Vagina (tissue), 2 donors: ENCODE data around the gene PLCG1. TPM values are rescaled to one million over a fixed set of nuclear protein-coding genes. Genes with fewer than 3 reads are reported as not detected.

Experiments
- DNase-seq, 2 donors: peaks; one replicate each; pipeline ENCODE4 v3.0.0-alpha.2; 2017; ENCODE audit errors: extremely low spot score in 2 of 2
- H3K27ac ChIP-seq: fragments of 200-600 bp; sonication (generic); one replicate; pipeline ENCODE4 v1.5.1; 2019
- H3K27me3 ChIP-seq: fragments of 200-600 bp; sonication (generic); one replicate; pipeline ENCODE4 v1.5.1; 2019
- H3K36me3 ChIP-seq, 2 donors: fragments of 200-600 bp; sonication (generic); one replicate each; pipeline ENCODE4 v1.5.1; 2017 to 2019
- H3K4me1 ChIP-seq: fragments of 200-600 bp; sonication (generic); one replicate; pipeline ENCODE4 v1.5.1; 2019
- H3K4me3 ChIP-seq, 2 donors: fragments of 200-600 bp; sonication (generic); 1 replicate in 1 of 2; 2 replicates in 1 of 2; pipeline ENCODE4 v1.5.1; 2016 to 2019
- H3K9me3 ChIP-seq: fragments of 200-600 bp; sonication (generic); one replicate; pipeline ENCODE4 v1.5.1; 2019
- POLR2A ChIP-seq, 2 donors: fragments of 450-650 bp; IDR thresholded peaks; one replicate each; pipeline ENCODE4 v1.6.1; 2017; ENCODE audit warnings: antibody characterized with exemption in 2 of 2, mild to moderate bottlenecking in 2 of 2, moderate library complexity in 2 of 2
- POLR2AphosphoS5 ChIP-seq, 2 donors: sonication (generic); formaldehyde crosslinking; IDR thresholded peaks; one replicate each; pipeline ENCODE4 v1.9.0; 2017; ENCODE audit warnings: antibody characterized with exemption in 2 of 2, mild to moderate bottlenecking in 2 of 2, low read depth in 1 of 2; ENCODE audit not compliant: insufficient read depth in 1 of 2
- intact Hi-C: fragments of 100-400 bp; cut with DNase I; formaldehyde crosslinking; loops from one replicate; pipeline ENCODE4 v1.15.1; 2023
- total RNA-seq: library from RNA; depleted of rRNA; stranded (reverse); fragments of >200 nt; gene quantifications from one replicate; pipeline ENCODE4 v1.2.3, GENCODE V29; 2016
- TF ChIP-seq, protein P1 (sequence below), 3 experiments: fragments of 450-650 bp in 2 of 3; fragments of 200-600 bp in 1 of 3; sonication (generic) in 1 of 3; IDR thresholded peaks; one replicate each; pipeline ENCODE4 v1.5.1; 2017 to 2019; ENCODE audit warnings: antibody characterized with exemption in 3 of 3, mild to moderate bottlenecking in 2 of 3, moderate library complexity in 2 of 3

Gene PLCG1
- total RNA-seq, 1 donor from 2014 or later, result 138 TPM

DNA sequence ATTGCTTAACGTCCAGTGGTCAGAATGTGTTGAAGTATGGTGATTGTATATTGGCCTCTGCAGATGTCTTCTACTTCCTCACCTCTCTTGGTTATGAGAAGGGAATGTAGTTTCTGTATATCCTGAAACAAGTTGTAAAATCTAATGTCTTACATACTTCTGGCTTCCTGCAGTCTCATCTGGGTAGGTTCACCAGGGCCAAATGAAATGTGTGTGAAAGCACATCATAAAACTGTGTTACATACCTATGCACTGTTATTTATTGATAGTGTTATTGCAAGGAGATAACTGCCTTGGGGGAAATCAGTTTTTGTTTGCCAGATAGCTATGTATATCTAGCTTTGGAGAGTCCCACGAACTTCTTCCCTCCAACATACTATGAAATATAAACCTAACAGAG is 35.7 kb upstream of the PLCG1 start:
- H3K36me3 ChIP-seq, result peaks cover 0 to 77% of the 10 kb centered on the region in 2 donors
- intact Hi-C loops, result no loop called here

GRCh38 chr20:41108531-41108930 is 28.8 kb upstream of the PLCG1 start:
- no peak for DNase-seq
- TF ChIP-seq, protein P1, sequence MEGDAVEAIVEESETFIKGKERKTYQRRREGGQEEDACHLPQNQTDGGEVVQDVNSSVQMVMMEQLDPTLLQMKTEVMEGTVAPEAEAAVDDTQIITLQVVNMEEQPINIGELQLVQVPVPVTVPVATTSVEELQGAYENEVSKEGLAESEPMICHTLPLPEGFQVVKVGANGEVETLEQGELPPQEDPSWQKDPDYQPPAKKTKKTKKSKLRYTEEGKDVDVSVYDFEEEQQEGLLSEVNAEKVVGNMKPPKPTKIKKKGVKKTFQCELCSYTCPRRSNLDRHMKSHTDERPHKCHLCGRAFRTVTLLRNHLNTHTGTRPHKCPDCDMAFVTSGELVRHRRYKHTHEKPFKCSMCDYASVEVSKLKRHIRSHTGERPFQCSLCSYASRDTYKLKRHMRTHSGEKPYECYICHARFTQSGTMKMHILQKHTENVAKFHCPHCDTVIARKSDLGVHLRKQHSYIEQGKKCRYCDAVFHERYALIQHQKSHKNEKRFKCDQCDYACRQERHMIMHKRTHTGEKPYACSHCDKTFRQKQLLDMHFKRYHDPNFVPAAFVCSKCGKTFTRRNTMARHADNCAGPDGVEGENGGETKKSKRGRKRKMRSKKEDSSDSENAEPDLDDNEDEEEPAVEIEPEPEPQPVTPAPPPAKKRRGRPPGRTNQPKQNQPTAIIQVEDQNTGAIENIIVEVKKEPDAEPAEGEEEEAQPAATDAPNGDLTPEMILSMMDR (IDR thresholded peaks at IDR 0.05), result no peak
- TF ChIP-seq POLR2AphosphoS5 (IDR thresholded peaks at IDR 0.05; ENCODE audit: insufficient read depth in 1 of 2, low read depth in 1 of 2), result no peak
- no peak for TF ChIP-seq POLR2A (IDR thresholded peaks at IDR 0.05)
- Histone ChIP-seq H3K4me3 (no peak overlapping the region), H3K27me3 (no peaks in the 10 kb centered on the region), H3K36me3 (peaks cover 0 to 36% of the 10 kb centered on the region in 2 donors), H3K9me3 (no peaks in the 10 kb centered on the region), H3K27ac (no peak overlapping the region), H3K4me1 (no peaks in the 10 kb centered on the region)
- intact Hi-C loops, result no loop called here

More for the DNA sequence above, 35.7 kb upstream of the PLCG1 start:
- H3K27me3 ChIP-seq, result no peaks in the 10 kb centered on the region
- no peaks in the 10 kb centered on the region for H3K9me3 ChIP-seq
- H3K4me3 ChIP-seq, result no peak overlapping the region
- no peak for DNase-seq
- no peak for TF ChIP-seq POLR2A (IDR thresholded peaks at IDR 0.05)
- TF ChIP-seq POLR2AphosphoS5 (IDR thresholded peaks at IDR 0.05; ENCODE audit: insufficient read depth in 1 of 2, low read depth in 1 of 2), result no peak
- TF ChIP-seq, protein P1 (IDR thresholded peaks at IDR 0.05), result no peak
- no peaks in the 10 kb centered on the region for H3K4me1 ChIP-seq
- no peak overlapping the region for H3K27ac ChIP-seq

DNA sequence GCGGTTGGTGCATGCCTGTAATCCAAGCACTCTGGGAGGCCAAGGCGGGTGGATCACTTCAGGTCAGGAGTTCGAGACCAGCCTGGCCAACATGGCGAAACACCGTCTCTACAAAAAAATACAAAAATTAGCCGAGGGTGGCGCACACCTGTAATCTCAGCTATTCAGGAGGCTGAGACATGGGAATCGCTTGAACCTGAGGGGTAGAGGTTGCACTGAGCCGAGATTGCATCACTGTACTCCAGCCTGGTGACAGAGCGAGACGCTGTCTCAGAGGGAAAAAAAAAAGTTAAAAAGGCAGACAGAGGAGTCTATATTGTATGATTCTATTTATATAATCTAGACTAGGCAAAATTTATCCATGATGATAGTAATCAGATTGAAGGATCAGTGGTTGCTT is 27.3 kb upstream of the PLCG1 start:
- intact Hi-C loops, result no loop called here
- no peak overlapping the region for H3K4me3 ChIP-seq
- H3K36me3 ChIP-seq, result peaks cover 0 to 37% of the 10 kb centered on the region in 2 donors
- H3K4me1 ChIP-seq, result no peaks in the 10 kb centered on the region
- H3K27me3 ChIP-seq, result no peaks in the 10 kb centered on the region
- no peak for DNase-seq
- no peak overlapping the region for H3K27ac ChIP-seq
- TF ChIP-seq, protein P1 (IDR thresholded peaks at IDR 0.05), result no peak
- TF ChIP-seq POLR2A (IDR thresholded peaks at IDR 0.05), result no peak
- TF ChIP-seq POLR2AphosphoS5 (IDR thresholded peaks at IDR 0.05; ENCODE audit: insufficient read depth in 1 of 2, low read depth in 1 of 2), result no peak
- no peaks in the 10 kb centered on the region for H3K9me3 ChIP-seq

GRCh38 chr20:41110930-41111577 is 26.3 kb upstream of the PLCG1 start:
- Histone ChIP-seq H3K27me3 (no peaks in the 10 kb centered on the region), H3K36me3 (peaks cover 0 to 48% of the 10 kb centered on the region in 2 donors)

GRCh38 chr20:41111578-41111951 is 25.8 kb upstream of the PLCG1 start:
- TF ChIP-seq, protein P1 (IDR thresholded peaks at IDR 0.05), result no peak
- TF ChIP-seq POLR2AphosphoS5 (IDR thresholded peaks at IDR 0.05; ENCODE audit: insufficient read depth in 1 of 2, low read depth in 1 of 2) (no peak), POLR2A (IDR thresholded peaks at IDR 0.05) (no peak)
- no peaks in the 10 kb centered on the region for H3K4me1 ChIP-seq
- intact Hi-C loops, result no loop called here
- no peak overlapping the region for H3K4me3 ChIP-seq
- no peak overlapping the region for H3K27ac ChIP-seq
- DNase-seq, result no peak
- peaks cover 0 to 53% of the 10 kb centered on the region in 2 donors for H3K36me3 ChIP-seq
- no peaks in the 10 kb centered on the region for H3K27me3 ChIP-seq
- no peaks in the 10 kb centered on the region for H3K9me3 ChIP-seq

More at GRCh38 chr20:41110930-41111577, 26.3 kb upstream of the PLCG1 start:
- no peak overlapping the region for H3K4me3 ChIP-seq
- no peak for TF ChIP-seq POLR2A (IDR thresholded peaks at IDR 0.05)
- TF ChIP-seq, protein P1 (IDR thresholded peaks at IDR 0.05), result no peak
- TF ChIP-seq POLR2AphosphoS5 (IDR thresholded peaks at IDR 0.05; ENCODE audit: insufficient read depth in 1 of 2, low read depth in 1 of 2), result no peak
- no peak for DNase-seq
- H3K27ac ChIP-seq, result no peak overlapping the region
- H3K4me1 ChIP-seq, result no peaks in the 10 kb centered on the region
- intact Hi-C loops, result no loop called here
- H3K9me3 ChIP-seq, result no peaks in the 10 kb centered on the region
